Astrocyte of the cerebellum (primary cell): Measurements from ENCODE around the gene TRIM28.

Experiments
- DNase-seq: peaks from one replicate; pipeline ENCODE4 v3.0.0-alpha.2; 2011; ENCODE audit warnings: low read depth
- H3K4me3 ChIP-seq: 2 replicates; pipeline ENCODE4 v1.5.1; 2011; ENCODE audit warnings: mild to moderate bottlenecking, low read depth, low read length, moderate library complexity
- in situ Hi-C: cut with HindIII; loops from 2 replicates; pipeline ENCODE4 v1.10.0; 2017; ENCODE audit warnings: low sequenced_read_pairs
- TF ChIP-seq, protein P1 (sequence below): IDR thresholded peaks from 2 replicates; pipeline ENCODE4 v1.5.1; 2012; ENCODE audit warnings: low read length, low read depth, moderate library complexity, mild to moderate bottlenecking; ENCODE audit errors: missing control alignments

Gene TRIM28

DNA sequence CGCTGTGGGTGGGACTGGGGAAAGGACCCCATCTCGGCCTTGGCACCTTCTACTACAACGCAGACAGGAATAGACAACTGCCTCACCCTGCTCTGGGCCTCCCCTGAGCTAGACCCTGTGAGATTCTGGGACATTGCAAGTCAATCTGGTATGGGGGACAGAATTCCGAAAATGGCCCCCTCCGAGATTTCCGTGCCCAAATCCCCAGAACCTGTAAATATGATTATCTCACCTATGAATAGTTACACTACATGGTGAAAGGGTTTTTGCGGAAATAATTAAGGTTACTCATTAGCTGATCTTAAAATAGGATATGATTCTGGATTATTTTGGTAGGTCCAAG lies 23.6 kb upstream of the TRIM28 start:
- TF ChIP-seq, protein P1, sequence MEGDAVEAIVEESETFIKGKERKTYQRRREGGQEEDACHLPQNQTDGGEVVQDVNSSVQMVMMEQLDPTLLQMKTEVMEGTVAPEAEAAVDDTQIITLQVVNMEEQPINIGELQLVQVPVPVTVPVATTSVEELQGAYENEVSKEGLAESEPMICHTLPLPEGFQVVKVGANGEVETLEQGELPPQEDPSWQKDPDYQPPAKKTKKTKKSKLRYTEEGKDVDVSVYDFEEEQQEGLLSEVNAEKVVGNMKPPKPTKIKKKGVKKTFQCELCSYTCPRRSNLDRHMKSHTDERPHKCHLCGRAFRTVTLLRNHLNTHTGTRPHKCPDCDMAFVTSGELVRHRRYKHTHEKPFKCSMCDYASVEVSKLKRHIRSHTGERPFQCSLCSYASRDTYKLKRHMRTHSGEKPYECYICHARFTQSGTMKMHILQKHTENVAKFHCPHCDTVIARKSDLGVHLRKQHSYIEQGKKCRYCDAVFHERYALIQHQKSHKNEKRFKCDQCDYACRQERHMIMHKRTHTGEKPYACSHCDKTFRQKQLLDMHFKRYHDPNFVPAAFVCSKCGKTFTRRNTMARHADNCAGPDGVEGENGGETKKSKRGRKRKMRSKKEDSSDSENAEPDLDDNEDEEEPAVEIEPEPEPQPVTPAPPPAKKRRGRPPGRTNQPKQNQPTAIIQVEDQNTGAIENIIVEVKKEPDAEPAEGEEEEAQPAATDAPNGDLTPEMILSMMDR, result no peak
- no peak for DNase-seq
- peak overlapping the region; percentile 71 for H3K4me3 ChIP-seq
- in situ Hi-C loops, result no loop called here

DNA sequence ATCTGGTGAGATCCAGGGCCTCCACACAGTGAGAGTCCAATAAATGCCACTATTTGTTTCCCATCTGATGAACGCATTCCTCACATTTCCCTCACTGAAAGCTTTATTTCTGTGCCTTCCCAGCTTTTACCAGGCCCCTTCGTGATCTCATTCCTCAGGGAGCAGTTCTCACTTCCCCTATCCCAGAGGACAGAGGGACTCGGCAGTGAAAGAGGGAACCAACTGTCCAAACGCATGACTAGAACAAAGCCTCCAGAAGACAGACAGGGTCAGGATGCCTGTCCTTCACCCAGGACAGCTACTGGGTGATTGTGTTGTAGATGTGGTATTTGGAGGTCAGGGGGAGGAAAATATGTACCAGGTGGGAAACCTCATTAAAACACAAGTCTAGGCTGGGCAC lies 22.2 kb upstream of the TRIM28 start:
- no peak for DNase-seq
- TF ChIP-seq, protein P1, result no peak
- H3K4me3 ChIP-seq, result no peak overlapping the region
- in situ Hi-C loops, result no loop called here

GRCh38 chr19:58522709-58523108 lies 21.2 kb upstream of the TRIM28 start:
- no peak for DNase-seq
- in situ Hi-C loops, result no loop called here
- no peak overlapping the region for H3K4me3 ChIP-seq
- TF ChIP-seq, protein P1, result no peak

DNA sequence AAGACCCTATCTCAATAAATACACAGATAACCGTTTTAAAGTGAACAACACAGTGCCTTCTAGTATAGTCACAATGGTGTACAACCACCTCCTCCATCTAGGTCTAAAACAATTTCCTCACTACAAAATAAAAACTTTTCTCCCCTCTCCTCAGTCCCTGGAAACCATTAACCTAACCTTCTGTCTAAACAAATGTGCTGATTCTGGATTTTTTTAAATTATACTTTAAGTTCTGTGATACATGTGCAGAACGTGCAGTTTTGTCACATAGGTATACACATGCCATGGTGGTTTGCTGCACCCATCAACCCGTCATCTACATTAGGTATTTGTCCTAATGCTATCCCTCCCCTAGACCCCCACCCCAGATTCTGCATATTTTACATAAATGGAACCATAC lies 14.5 kb upstream of the TRIM28 start:
- TF ChIP-seq, protein P1, result no peak
- H3K4me3 ChIP-seq, result no peak overlapping the region
- DNase-seq, result no peak
- in situ Hi-C loops, result no loop called here

- no peak for DNase-seq
- H3K4me3 ChIP-seq, result no peak overlapping the region
- TF ChIP-seq, protein P1, result no peak
- in situ Hi-C loops, result no loop called here
These were observed 12.6 kb upstream of the TRIM28 start for GRCh38 chr19:58531034-58531840.

GRCh38 chr19:58535857-58536256 lies 8.0 kb upstream of the TRIM28 start:
- H3K4me3 ChIP-seq, result no peak overlapping the region
- TF ChIP-seq, protein P1, result no peak
- in situ Hi-C loops, result no loop called here
- DNase-seq, result no peak
